ENCODE data around the gene SCN9A.

DNA sequence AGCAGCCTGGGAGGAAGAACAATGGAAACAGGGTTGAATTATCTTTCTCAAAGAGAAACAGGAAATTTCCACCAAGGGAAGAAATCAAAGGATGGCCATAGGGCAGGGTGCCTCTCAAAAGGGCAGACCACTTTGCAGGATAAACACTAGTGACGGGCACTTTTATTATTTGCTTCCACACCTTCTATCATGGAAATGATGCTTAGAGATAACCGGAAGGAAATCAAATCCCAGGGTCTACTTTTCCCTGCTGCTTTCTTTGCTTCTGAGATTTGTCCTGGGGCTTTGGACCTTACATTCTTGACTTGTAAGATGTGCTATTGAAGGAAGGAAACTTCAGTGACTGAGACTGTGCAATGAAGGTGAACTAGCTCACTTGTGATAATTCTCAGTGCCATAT is 1.1 kb upstream of the SCN9A start:
- TF ChIP-seq, protein P1, sequence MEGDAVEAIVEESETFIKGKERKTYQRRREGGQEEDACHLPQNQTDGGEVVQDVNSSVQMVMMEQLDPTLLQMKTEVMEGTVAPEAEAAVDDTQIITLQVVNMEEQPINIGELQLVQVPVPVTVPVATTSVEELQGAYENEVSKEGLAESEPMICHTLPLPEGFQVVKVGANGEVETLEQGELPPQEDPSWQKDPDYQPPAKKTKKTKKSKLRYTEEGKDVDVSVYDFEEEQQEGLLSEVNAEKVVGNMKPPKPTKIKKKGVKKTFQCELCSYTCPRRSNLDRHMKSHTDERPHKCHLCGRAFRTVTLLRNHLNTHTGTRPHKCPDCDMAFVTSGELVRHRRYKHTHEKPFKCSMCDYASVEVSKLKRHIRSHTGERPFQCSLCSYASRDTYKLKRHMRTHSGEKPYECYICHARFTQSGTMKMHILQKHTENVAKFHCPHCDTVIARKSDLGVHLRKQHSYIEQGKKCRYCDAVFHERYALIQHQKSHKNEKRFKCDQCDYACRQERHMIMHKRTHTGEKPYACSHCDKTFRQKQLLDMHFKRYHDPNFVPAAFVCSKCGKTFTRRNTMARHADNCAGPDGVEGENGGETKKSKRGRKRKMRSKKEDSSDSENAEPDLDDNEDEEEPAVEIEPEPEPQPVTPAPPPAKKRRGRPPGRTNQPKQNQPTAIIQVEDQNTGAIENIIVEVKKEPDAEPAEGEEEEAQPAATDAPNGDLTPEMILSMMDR (IDR thresholded peaks at IDR 0.05), result no peak
- TF ChIP-seq POLR2A (IDR thresholded peaks at IDR 0.05), result no peak

Measured in adrenal gland (tissue), 5 donors.